Loucy (cell line): Measurements from ENCODE around the gene SEMA4F.

Source experiments
- H2AFZ ChIP-seq: fragments of 200-600 bp; sonication (generic); 2 replicates; pipeline ENCODE4 v1.6.0; 2016; ENCODE audit warnings: antibody characterized with exemption, mild to moderate bottlenecking, low read length, moderate library complexity
- H3F3A ChIP-seq: fragments of 200-600 bp; 2 replicates; pipeline ENCODE4 v1.6.0; 2016; ENCODE audit warnings: antibody characterized with exemption, low read depth, mild to moderate bottlenecking
- H3K27me3 ChIP-seq: fragments of 200-600 bp; sonication (generic); 2 replicates; pipeline ENCODE4 v1.6.1; 2014; ENCODE audit warnings: low read length, mild to moderate bottlenecking; ENCODE audit not compliant: insufficient read depth, poor library complexity, severe bottlenecking
- H3K36me3 ChIP-seq: fragments of 200-600 bp; sonication (generic); 2 replicates; pipeline ENCODE4 v1.6.1; 2016; ENCODE audit warnings: low read length; ENCODE audit not compliant: insufficient read depth
- H3K4me1 ChIP-seq: fragments of 200-600 bp; sonication (generic); 2 replicates; pipeline ENCODE4 v1.5.1; 2014; ENCODE audit warnings: low read length, mild to moderate bottlenecking; ENCODE audit not compliant: insufficient read depth, poor library complexity, severe bottlenecking
- H3K4me2 ChIP-seq: fragments of 200-600 bp; sonication (generic); 2 replicates; pipeline ENCODE4 v1.6.0; 2014; ENCODE audit warnings: antibody characterized with exemption, low read length, low read depth, mild to moderate bottlenecking; ENCODE audit not compliant: poor library complexity, severe bottlenecking
- H3K4me3 ChIP-seq: fragments of 200-600 bp; sonication (generic); 2 replicates; pipeline ENCODE4 v1.5.1; 2014; ENCODE audit warnings: low read length, mild to moderate bottlenecking, mixed read lengths; ENCODE audit not compliant: poor library complexity, severe bottlenecking
- H3K79me2 ChIP-seq: fragments of 200-600 bp; sonication (generic); 2 replicates; pipeline ENCODE4 v1.6.1; 2014; ENCODE audit warnings: low read length; ENCODE audit not compliant: insufficient read depth
- H3K9ac ChIP-seq: fragments of 200-600 bp; sonication (generic); 2 replicates; pipeline ENCODE4 v1.6.0; 2014; ENCODE audit warnings: mild to moderate bottlenecking, low read depth, low read length, moderate library complexity; ENCODE audit not compliant: poor library complexity, severe bottlenecking
- H3K9me2 ChIP-seq: fragments of 200-600 bp; sonication (generic); replicated peaks from 2 replicates; pipeline ENCODE4 v1.6.1; 2016; ENCODE audit warnings: low read depth, low read length, mixed read lengths
- H3K9me3 ChIP-seq: fragments of 200-600 bp; sonication (generic); 2 replicates; pipeline ENCODE4 v1.6.1; 2014; ENCODE audit warnings: mild to moderate bottlenecking, antibody characterized with exemption, low read length, low read depth; ENCODE audit not compliant: insufficient read depth
- H4K20me1 ChIP-seq: fragments of 200-600 bp; sonication (generic); 2 replicates; pipeline ENCODE4 v1.6.0; 2014; ENCODE audit warnings: antibody characterized with exemption, low read length, mild to moderate bottlenecking; ENCODE audit not compliant: insufficient read depth, poor library complexity, severe bottlenecking
- EZH2phosphoT487 ChIP-seq: fragments of 200-600 bp; IDR thresholded peaks from 2 replicates; pipeline ENCODE4 v1.6.1; 2018; ENCODE audit warnings: antibody characterized with exemption, mild to moderate bottlenecking, moderate library complexity, borderline replicate concordance
- TF ChIP-seq, protein P1 (sequence below): fragments of 200-600 bp; sonication (generic); conservative IDR thresholded peaks from 2 replicates; pipeline ENCODE4 v1.5.1; 2014; ENCODE audit warnings: mild to moderate bottlenecking, antibody characterized with exemption, low read length

The SEMA4F gene

DNA sequence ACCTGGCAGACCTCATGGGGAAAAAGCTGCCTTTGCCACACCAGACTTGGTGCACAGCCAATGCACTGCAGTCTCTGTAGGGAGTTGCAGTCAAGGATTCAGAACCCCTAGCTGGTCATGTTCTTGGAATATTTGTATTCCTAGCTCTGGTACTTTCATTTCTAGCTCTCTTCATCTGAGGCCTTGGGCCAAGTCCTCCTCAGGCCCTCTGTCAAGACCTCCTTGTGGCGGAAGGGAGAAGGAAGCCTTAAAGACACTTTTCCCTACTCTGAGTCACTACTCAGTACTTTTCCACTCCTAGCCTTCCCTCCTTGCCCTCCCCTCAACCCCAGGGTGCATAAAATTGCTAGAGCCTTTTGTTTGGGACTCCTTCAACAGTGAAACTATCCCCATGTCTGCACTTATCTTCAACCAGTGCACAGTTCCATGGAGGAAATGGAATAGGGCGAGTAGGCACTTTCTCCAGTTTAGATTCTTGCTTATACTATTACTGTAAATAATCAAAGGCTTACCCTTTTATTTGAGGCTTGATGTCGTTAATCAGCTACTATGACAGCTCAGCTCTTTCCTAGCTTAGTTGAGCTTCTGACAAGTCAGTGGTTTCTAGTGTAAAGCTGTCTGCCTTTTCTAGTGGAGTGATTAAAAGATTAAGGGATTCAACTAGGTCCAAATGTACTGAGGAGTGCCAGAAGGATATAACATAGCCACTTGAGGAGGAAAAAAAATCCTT lies 21.7 kb upstream of the SEMA4F start:
- Histone ChIP-seq H2AFZ (no peak overlapping the region), H3K36me3 (no peaks in the 10 kb centered on the region), H3F3A (no peaks in the 10 kb centered on the region), H3K4me1 (no peaks in the 10 kb centered on the region), H3K9ac (no peak overlapping the region), H3K79me2 (no peaks in the 10 kb centered on the region), H3K4me2 (no peak overlapping the region), H3K9me2 (no peaks in the 10 kb centered on the region), H3K4me3 (no peak overlapping the region), H3K27me3 (no peaks in the 10 kb centered on the region), H3K9me3 (no peaks in the 10 kb centered on the region), H4K20me1 (no peaks in the 10 kb centered on the region)
- TF ChIP-seq, protein P1, sequence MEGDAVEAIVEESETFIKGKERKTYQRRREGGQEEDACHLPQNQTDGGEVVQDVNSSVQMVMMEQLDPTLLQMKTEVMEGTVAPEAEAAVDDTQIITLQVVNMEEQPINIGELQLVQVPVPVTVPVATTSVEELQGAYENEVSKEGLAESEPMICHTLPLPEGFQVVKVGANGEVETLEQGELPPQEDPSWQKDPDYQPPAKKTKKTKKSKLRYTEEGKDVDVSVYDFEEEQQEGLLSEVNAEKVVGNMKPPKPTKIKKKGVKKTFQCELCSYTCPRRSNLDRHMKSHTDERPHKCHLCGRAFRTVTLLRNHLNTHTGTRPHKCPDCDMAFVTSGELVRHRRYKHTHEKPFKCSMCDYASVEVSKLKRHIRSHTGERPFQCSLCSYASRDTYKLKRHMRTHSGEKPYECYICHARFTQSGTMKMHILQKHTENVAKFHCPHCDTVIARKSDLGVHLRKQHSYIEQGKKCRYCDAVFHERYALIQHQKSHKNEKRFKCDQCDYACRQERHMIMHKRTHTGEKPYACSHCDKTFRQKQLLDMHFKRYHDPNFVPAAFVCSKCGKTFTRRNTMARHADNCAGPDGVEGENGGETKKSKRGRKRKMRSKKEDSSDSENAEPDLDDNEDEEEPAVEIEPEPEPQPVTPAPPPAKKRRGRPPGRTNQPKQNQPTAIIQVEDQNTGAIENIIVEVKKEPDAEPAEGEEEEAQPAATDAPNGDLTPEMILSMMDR, result no peak
- TF ChIP-seq EZH2phosphoT487, result no peak

DNA sequence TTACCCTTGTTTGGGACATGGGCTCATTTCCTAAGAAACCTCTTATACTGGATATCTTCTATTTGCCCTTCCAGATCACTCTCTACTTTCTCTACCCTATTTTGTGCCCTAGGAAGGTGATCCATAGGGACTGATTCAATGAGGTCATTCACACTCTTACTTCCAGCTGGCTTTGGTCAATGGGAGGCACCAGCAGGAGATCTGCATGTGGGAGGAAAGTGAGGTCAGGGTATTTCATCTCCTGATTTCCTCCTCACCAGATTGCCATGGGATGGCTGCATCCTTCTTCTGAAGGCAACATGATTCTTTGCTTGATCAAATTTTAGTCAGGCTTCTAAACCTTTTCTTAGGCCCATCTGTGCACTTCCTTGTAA lies 21.1 kb upstream of the SEMA4F start:
- H3K4me2 ChIP-seq, result no peak overlapping the region
- H3K4me3 ChIP-seq, result no peak overlapping the region
- no peaks in the 10 kb centered on the region for H3K4me1 ChIP-seq
- TF ChIP-seq, protein P1, result no peak
- TF ChIP-seq EZH2phosphoT487, result no peak
- no peaks in the 10 kb centered on the region for H3K9me2 ChIP-seq
- H2AFZ ChIP-seq, result no peak overlapping the region
- H3K27me3 ChIP-seq, result no peaks in the 10 kb centered on the region
- no peaks in the 10 kb centered on the region for H3K79me2 ChIP-seq
- no peak overlapping the region for H3K9ac ChIP-seq
- no peaks in the 10 kb centered on the region for H4K20me1 ChIP-seq
- H3K9me3 ChIP-seq, result no peaks in the 10 kb centered on the region
- no peaks in the 10 kb centered on the region for H3F3A ChIP-seq
- no peaks in the 10 kb centered on the region for H3K36me3 ChIP-seq

DNA sequence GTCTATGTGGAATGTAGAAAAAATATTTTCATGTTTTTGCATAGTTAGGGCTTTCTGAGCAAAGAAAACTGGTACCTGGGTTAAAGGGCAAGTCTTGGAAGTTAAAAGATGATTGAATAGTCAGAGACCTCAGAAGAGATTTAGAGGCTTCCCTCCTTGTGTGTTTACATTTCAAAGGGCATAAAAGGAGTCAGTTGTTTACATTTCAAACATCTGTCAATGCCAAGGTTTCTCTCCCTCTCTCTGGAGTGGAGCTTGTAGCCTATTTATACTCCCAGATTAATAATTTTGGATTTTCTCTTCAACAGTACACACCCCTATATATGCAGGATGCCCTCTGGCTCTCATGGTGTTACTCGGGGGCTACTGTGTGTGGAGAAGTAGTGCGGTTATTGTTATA lies 14.5 kb upstream of the SEMA4F start:
- Histone ChIP-seq H3K9me3 (no peaks in the 10 kb centered on the region), H3K4me1 (no peaks in the 10 kb centered on the region), H2AFZ (no peak overlapping the region), H3K4me3 (no peak overlapping the region), H3K9ac (no peak overlapping the region), H3K36me3 (no peaks in the 10 kb centered on the region), H3K27me3 (no peaks in the 10 kb centered on the region), H3K4me2 (no peak overlapping the region), H3K9me2 (no peaks in the 10 kb centered on the region), H4K20me1 (no peaks in the 10 kb centered on the region), H3F3A (no peaks in the 10 kb centered on the region), H3K79me2 (no peaks in the 10 kb centered on the region)
- TF ChIP-seq, protein P1, result no peak
- TF ChIP-seq EZH2phosphoT487, result no peak
